ENCODE data around the gene SIAH2.

The SIAH2 gene

GRCh38 chr3:150775001-150775599 is 12.1 kb upstream of the SIAH2 start:
- no peak overlapping the region for H3K9ac ChIP-seq (ENCODE audit: low read depth in 1 of 2, low read length in 2 of 2)
- no peaks in the 10 kb centered on the region for H3K36me3 ChIP-seq (ENCODE audit: control insufficient read depth in 1 of 2, insufficient read depth in 2 of 2, low read length in 2 of 2)
- no peak overlapping the region for H3K4me3 ChIP-seq (ENCODE audit: low read depth in 1 of 2, low read length in 2 of 2)
- H3K27me3 ChIP-seq (ENCODE audit: control insufficient read depth in 1 of 2, insufficient read depth in 2 of 2, low read length in 2 of 2): no peaks in the 10 kb centered on the region
- no peaks in the 10 kb centered on the region for H3K4me1 ChIP-seq (ENCODE audit: control insufficient read depth in 1 of 2, insufficient read depth in 2 of 2, low read length in 2 of 2)
- no peaks in the 10 kb centered on the region for H3K9me3 ChIP-seq (ENCODE audit: control insufficient read depth in 1 of 2, low read length in 2 of 2)
- H3K27ac ChIP-seq (ENCODE audit: low read depth, low read length): no peak overlapping the region

- Histone ChIP-seq H3K27ac (ENCODE audit: low read depth, low read length) (no peak overlapping the region), H3K4me1 (ENCODE audit: control insufficient read depth in 1 of 2, insufficient read depth in 2 of 2, low read length in 2 of 2) (no peaks in the 10 kb centered on the region), H3K36me3 (ENCODE audit: control insufficient read depth in 1 of 2, insufficient read depth in 2 of 2, low read length in 2 of 2) (no peaks in the 10 kb centered on the region), H3K9ac (ENCODE audit: low read depth in 1 of 2, low read length in 2 of 2) (no peak overlapping the region), H3K9me3 (ENCODE audit: control insufficient read depth in 1 of 2, low read length in 2 of 2) (no peaks in the 10 kb centered on the region), H3K27me3 (ENCODE audit: control insufficient read depth in 1 of 2, insufficient read depth in 2 of 2, low read length in 2 of 2) (no peaks in the 10 kb centered on the region), H3K4me3 (ENCODE audit: low read depth in 1 of 2, low read length in 2 of 2) (no peak overlapping the region)
Measured at GRCh38 chr3:150773616-150774192, 10.7 kb upstream of the SIAH2 start.

DNA sequence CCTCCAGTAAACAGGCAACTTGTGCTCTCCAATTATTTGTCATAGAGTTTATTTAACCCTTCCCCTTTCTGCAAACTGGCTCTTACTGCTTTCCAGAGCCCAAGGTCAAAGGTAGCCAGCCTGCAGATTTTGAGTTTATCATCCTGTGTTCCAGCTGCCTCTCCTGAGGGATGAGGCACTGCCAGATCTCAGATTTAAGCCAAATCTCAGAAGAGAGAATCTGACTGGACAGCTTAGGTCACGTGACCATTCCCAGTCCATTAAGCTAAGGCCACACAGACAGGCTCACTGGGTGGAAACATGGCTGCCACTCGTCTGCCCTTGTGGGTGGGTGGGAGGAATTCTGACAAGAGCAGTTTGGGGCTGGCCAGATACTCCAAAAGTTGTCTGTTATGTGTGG is 8.6 kb upstream of the SIAH2 start:
- Histone ChIP-seq H3K36me3 (ENCODE audit: control insufficient read depth in 1 of 2, insufficient read depth in 2 of 2, low read length in 2 of 2) (no peaks in the 10 kb centered on the region), H3K27ac (ENCODE audit: low read depth, low read length) (no peak overlapping the region), H3K4me3 (ENCODE audit: low read depth in 1 of 2, low read length in 2 of 2) (no peak overlapping the region), H3K4me1 (ENCODE audit: control insufficient read depth in 1 of 2, insufficient read depth in 2 of 2, low read length in 2 of 2) (no peaks in the 10 kb centered on the region), H3K9ac (ENCODE audit: low read depth in 1 of 2, low read length in 2 of 2) (no peak overlapping the region), H3K9me3 (ENCODE audit: control insufficient read depth in 1 of 2, low read length in 2 of 2) (no peaks in the 10 kb centered on the region), H3K27me3 (ENCODE audit: control insufficient read depth in 1 of 2, insufficient read depth in 2 of 2, low read length in 2 of 2) (no peaks in the 10 kb centered on the region)

DNA sequence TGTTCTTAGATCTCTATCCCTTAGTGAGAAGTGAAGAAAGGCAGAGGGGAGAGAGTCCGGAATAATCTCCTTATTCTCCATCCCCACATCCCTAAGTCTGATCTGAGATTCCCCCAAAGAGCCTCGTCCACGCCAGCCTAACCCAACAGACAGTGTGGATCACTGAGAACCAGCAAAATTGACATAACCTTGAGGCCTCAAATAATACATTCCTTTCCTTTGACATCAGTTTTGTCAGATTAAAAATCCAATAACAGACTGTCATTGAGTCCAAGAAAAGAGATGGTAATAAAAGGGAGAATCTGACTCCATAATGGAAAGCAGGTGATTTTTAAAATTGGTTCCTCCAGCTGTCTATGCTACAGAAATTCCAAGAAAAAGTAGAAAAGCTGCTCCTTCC is 7.7 kb upstream of the SIAH2 start:
- no peaks in the 10 kb centered on the region for H3K36me3 ChIP-seq (ENCODE audit: control insufficient read depth in 1 of 2, insufficient read depth in 2 of 2, low read length in 2 of 2)
- no peak overlapping the region for H3K27ac ChIP-seq (ENCODE audit: low read depth, low read length)
- H3K9me3 ChIP-seq (ENCODE audit: control insufficient read depth in 1 of 2, low read length in 2 of 2): no peaks in the 10 kb centered on the region
- H3K4me1 ChIP-seq (ENCODE audit: control insufficient read depth in 1 of 2, insufficient read depth in 2 of 2, low read length in 2 of 2): no peaks in the 10 kb centered on the region
- no peak overlapping the region for H3K4me3 ChIP-seq (ENCODE audit: low read depth in 1 of 2, low read length in 2 of 2)
- no peaks in the 10 kb centered on the region for H3K27me3 ChIP-seq (ENCODE audit: control insufficient read depth in 1 of 2, insufficient read depth in 2 of 2, low read length in 2 of 2)
- H3K9ac ChIP-seq (ENCODE audit: low read depth in 1 of 2, low read length in 2 of 2): no peak overlapping the region

- no peak overlapping the region for H3K9ac ChIP-seq (ENCODE audit: low read depth in 1 of 2, low read length in 2 of 2)
- H3K27me3 ChIP-seq (ENCODE audit: control insufficient read depth in 1 of 2, insufficient read depth in 2 of 2, low read length in 2 of 2): no peaks in the 10 kb centered on the region
- H3K27ac ChIP-seq (ENCODE audit: low read depth, low read length): no peak overlapping the region
- H3K4me3 ChIP-seq (ENCODE audit: low read depth in 1 of 2, low read length in 2 of 2): no peak overlapping the region
- H3K36me3 ChIP-seq (ENCODE audit: control insufficient read depth in 1 of 2, insufficient read depth in 2 of 2, low read length in 2 of 2): no peaks in the 10 kb centered on the region
- H3K4me1 ChIP-seq (ENCODE audit: control insufficient read depth in 1 of 2, insufficient read depth in 2 of 2, low read length in 2 of 2): peaks cover 7 to 13% of the 10 kb centered on the region in 2 donors
- H3K9me3 ChIP-seq (ENCODE audit: control insufficient read depth in 1 of 2, low read length in 2 of 2): no peaks in the 10 kb centered on the region
Measured at GRCh38 chr3:150766742-150767141, 3.8 kb upstream of the SIAH2 start.

DNA sequence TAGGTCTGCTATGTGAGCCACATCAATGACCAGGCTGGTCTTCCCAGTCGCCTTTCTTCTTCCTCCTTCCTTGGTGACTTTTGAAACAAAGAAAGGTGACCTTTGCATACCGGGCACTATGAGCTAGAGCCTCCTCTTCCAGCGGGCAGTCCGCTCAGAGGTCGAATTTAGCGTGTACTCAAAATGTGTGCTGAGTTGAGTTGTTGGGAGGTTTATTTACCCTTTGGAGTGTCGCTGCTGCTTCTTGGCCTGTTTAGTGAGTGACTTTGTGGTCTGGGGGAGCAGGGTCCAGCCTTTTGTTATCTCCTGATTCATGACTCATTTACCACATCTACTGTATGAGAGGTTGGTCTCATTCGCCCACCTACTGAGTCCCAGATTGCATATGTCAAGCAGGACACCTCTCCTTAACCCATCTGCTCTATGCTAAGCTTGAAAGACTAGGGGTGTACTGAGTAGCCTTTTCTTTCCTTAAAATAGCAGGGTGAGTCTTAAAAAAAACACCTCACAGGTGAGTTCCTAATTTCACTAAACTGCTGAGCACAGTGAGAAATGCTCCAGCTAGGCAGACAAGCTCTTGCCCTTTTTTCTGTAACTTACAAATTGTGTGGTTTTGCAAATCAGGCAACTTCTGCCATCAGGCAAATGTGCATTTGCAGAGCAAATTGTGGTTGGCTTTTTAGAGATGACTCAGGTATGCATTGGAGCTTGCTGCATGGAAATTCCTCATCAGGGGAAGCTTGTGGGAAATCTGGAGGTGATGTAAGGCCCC is 3.2 kb upstream of the SIAH2 start:
- Histone ChIP-seq H3K4me1 (ENCODE audit: control insufficient read depth in 1 of 2, insufficient read depth in 2 of 2, low read length in 2 of 2) (peaks cover 9 to 16% of the 10 kb centered on the region in 2 donors), H3K27ac (ENCODE audit: low read depth, low read length) (no peak overlapping the region)

DNA sequence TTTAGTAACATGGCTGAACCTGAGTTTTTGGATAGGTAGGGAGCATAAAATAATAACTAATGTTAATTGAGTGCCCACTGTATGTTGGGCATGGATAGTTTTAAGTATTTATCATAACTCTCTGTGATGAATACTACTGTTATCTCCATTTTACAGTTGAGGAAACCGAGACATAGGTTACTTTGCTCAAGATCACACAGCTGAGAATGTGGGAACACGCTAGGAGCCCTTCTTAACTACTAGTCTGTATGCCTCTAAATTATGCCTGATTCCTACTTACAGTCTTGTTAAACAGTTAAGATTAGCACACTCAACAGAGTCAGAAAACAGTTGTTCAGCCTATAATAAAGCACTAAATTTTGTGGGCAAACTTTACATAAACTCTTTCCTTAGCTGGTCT is 2.0 kb upstream of the SIAH2 start:
- Histone ChIP-seq H3K9me3 (ENCODE audit: control insufficient read depth in 1 of 2, low read length in 2 of 2) (no peaks in the 10 kb centered on the region), H3K27ac (ENCODE audit: low read depth, low read length) (no peak overlapping the region), H3K9ac (ENCODE audit: low read depth in 1 of 2, low read length in 2 of 2) (no peak overlapping the region), H3K4me1 (ENCODE audit: control insufficient read depth in 1 of 2, insufficient read depth in 2 of 2, low read length in 2 of 2) (peaks cover 20 to 24% of the 10 kb centered on the region in 2 donors), H3K4me3 (ENCODE audit: low read depth in 1 of 2, low read length in 2 of 2) (peak overlapping the region in 1 of 2 donors; percentile 73), H3K36me3 (ENCODE audit: control insufficient read depth in 1 of 2, insufficient read depth in 2 of 2, low read length in 2 of 2) (no peaks in the 10 kb centered on the region), H3K27me3 (ENCODE audit: control insufficient read depth in 1 of 2, insufficient read depth in 2 of 2, low read length in 2 of 2) (no peaks in the 10 kb centered on the region)

More for the DNA sequence above, 3.2 kb upstream of the SIAH2 start:
- Histone ChIP-seq H3K9me3 (ENCODE audit: control insufficient read depth in 1 of 2, low read length in 2 of 2) (no peaks in the 10 kb centered on the region), H3K9ac (ENCODE audit: low read depth in 1 of 2, low read length in 2 of 2) (no peak overlapping the region), H3K4me3 (ENCODE audit: low read depth in 1 of 2, low read length in 2 of 2) (no peak overlapping the region), H3K36me3 (ENCODE audit: control insufficient read depth in 1 of 2, insufficient read depth in 2 of 2, low read length in 2 of 2) (no peaks in the 10 kb centered on the region), H3K27me3 (ENCODE audit: control insufficient read depth in 1 of 2, insufficient read depth in 2 of 2, low read length in 2 of 2) (no peaks in the 10 kb centered on the region)

DNA sequence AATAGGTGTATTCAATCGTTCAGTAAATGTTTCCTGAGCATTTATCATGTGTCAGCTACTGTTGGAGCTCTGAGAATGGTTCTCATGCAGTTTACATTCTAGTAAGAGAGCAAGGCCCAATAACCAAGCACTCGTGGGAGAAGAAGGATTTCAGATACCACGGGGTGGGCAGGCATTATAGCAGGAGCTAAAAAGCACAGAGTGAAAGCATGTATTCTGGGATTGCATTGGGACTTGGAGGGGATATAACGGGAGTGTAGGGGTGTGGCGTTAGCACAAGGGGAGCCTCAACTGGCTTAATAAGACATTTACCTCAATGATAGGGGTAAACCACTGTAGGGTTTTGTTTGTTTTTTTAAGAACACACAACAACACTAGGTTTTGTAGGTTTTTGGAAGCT is 1.6 kb upstream of the SIAH2 start:
- H3K9ac ChIP-seq (ENCODE audit: low read depth in 1 of 2, low read length in 2 of 2): no peak overlapping the region
- H3K4me1 ChIP-seq (ENCODE audit: control insufficient read depth in 1 of 2, insufficient read depth in 2 of 2, low read length in 2 of 2): peaks cover 24 to 28% of the 10 kb centered on the region in 2 donors
- no peaks in the 10 kb centered on the region for H3K36me3 ChIP-seq (ENCODE audit: control insufficient read depth in 1 of 2, insufficient read depth in 2 of 2, low read length in 2 of 2)
- peak overlapping the region in 1 of 2 donors; percentile 73 for H3K4me3 ChIP-seq (ENCODE audit: low read depth in 1 of 2, low read length in 2 of 2)
- H3K27me3 ChIP-seq (ENCODE audit: control insufficient read depth in 1 of 2, insufficient read depth in 2 of 2, low read length in 2 of 2): no peaks in the 10 kb centered on the region
- no peaks in the 10 kb centered on the region for H3K9me3 ChIP-seq (ENCODE audit: control insufficient read depth in 1 of 2, low read length in 2 of 2)
- no peak overlapping the region for H3K27ac ChIP-seq (ENCODE audit: low read depth, low read length)

GRCh38 chr3:150763841-150764483 is 993 bp upstream of the SIAH2 start:
- Histone ChIP-seq H3K36me3 (ENCODE audit: control insufficient read depth in 1 of 2, insufficient read depth in 2 of 2, low read length in 2 of 2) (no peaks in the 10 kb centered on the region), H3K4me3 (ENCODE audit: low read depth in 1 of 2, low read length in 2 of 2) (peak overlapping the region; percentile 73 to 84), H3K4me1 (ENCODE audit: control insufficient read depth in 1 of 2, insufficient read depth in 2 of 2, low read length in 2 of 2) (peaks cover 30 to 32% of the 10 kb centered on the region in 2 donors), H3K9ac (ENCODE audit: low read depth in 1 of 2, low read length in 2 of 2) (peak overlapping the region; percentile 88 to 91), H3K27ac (ENCODE audit: low read depth, low read length) (peak overlapping the region; percentile 98), H3K9me3 (ENCODE audit: control insufficient read depth in 1 of 2, low read length in 2 of 2) (no peaks in the 10 kb centered on the region), H3K27me3 (ENCODE audit: control insufficient read depth in 1 of 2, insufficient read depth in 2 of 2, low read length in 2 of 2) (no peaks in the 10 kb centered on the region)

DNA sequence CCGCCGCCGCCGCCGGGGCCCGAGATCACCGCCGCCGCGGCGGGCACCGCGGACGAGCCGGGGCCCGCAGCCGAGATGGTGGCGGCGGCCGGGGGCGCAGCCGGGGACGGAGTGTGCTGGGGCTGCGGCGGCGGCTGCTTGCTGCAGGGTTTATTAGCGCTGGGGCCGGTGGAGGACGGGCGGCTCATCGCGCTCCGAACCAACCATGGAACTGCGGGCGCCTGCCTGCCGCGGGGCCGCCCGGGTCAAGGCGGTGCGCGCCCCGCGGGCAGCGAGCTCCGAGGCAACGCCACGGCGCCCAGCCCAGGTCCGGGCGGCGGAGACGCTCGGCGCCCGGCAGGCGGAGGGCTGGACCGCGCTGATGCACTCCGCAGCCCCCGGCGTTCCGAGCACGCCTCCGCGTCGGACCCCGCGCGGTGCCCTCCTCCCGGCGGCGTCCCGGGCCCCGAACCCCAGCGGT is 277 bp downstream of the SIAH2 start:
- Histone ChIP-seq H3K36me3 (ENCODE audit: control insufficient read depth in 1 of 2, insufficient read depth in 2 of 2, low read length in 2 of 2) (no peaks in the 10 kb centered on the region), H3K4me3 (ENCODE audit: low read depth in 1 of 2, low read length in 2 of 2) (peak overlapping the region; percentile 92 to 93), H3K27me3 (ENCODE audit: control insufficient read depth in 1 of 2, insufficient read depth in 2 of 2, low read length in 2 of 2) (no peaks in the 10 kb centered on the region), H3K27ac (ENCODE audit: low read depth, low read length) (peak overlapping the region; percentile 98), H3K4me1 (ENCODE audit: control insufficient read depth in 1 of 2, insufficient read depth in 2 of 2, low read length in 2 of 2) (peaks cover 38 to 41% of the 10 kb centered on the region in 2 donors), H3K9ac (ENCODE audit: low read depth in 1 of 2, low read length in 2 of 2) (peak overlapping the region; percentile 91 to 92), H3K9me3 (ENCODE audit: control insufficient read depth in 1 of 2, low read length in 2 of 2) (no peaks in the 10 kb centered on the region)

Measured in duodenal mucosa (tissue), 2 donors.